Non-pigmented ciliary epithelial cell (primary cell): ENCODE data around the gene HCAR1.
A peak's percentile ranks its signal among the peaks of the same experiment; 100 is the strongest.
"Not testable (repeated sequence)": the region's sequence is repeated elsewhere in the genome, so short reads cannot be mapped to it uniquely, and the experiment has no call there.

Experiments
- DNase-seq: peaks from one replicate; pipeline ENCODE4 v3.0.0-alpha.2; 2010; ENCODE audit warnings: low read depth

HCAR1 gene

DNA sequence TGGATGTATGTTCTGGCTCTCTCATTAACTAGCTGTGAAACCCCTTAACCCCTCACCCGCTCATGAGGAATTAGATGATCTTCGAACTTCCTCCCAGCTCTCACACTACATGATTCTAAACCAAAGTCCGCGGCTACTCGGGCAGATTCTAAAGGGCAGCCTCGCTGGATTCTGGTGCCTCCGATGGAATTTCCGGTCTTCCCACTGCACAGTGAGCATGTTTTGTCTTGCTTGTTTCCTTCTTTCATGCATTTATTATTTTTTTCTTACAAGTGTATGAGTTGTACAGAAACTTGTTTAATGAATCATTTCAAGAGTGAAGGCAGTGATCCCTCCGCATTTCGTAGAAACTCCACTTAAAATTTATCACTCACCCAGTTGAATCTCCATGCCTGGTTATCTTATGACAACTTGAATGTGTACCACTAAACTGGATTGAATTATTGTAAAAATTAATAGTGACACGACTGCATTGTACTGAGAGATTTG is 9.5 kb downstream of the HCAR1 start:
- peak; percentile 26 for DNase-seq

DNA sequence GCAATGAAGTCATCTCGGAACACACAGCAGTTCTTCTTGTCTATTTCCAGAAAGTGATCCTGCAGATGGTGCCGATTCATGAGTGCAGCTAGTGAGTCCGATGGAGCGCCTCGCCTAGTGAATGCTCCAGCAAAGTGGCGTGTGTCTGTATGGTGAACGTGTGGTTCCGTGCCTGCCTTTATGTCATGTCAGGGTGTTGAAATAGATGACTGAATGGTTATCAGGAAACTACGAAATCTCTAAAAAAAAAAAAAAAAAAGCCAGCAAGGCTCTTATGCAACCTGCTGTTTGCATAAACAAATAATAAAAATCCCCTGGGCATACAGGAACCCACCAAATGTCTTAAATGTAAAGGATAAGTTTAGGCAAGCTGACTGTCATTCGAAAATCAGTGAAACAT is 14.0 kb downstream of the HCAR1 start, which contains the start of gene HCAR3:
Gene HCAR3, minus strand, starts transcription at position 154 of the 400 bp plus-strand sequence. Its CDS starts 74 bp downstream, at position 80.
- DNase-seq = not testable (repeated sequence)

DNA sequence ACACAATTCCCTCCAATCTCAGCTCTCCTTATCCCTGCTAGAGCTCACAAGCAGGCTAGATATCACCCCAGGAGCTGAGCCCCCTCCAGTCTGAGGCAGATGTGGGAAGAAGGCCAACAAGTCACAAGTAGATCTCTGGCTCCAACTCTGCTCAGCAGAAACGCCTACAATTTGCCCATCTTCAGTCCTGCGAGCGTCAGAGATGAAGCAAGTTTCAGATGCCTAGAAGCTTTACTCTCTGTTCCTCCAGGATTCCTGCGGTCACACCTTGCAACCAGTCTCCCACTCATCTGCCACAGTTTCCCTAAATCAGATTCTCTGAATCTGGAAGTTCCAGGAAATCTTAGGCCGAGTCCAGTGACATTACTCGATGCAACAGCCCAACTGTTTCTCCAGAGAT is 15.4 kb downstream of the HCAR1 start:
- DNase-seq = not testable (repeated sequence)

DNA sequence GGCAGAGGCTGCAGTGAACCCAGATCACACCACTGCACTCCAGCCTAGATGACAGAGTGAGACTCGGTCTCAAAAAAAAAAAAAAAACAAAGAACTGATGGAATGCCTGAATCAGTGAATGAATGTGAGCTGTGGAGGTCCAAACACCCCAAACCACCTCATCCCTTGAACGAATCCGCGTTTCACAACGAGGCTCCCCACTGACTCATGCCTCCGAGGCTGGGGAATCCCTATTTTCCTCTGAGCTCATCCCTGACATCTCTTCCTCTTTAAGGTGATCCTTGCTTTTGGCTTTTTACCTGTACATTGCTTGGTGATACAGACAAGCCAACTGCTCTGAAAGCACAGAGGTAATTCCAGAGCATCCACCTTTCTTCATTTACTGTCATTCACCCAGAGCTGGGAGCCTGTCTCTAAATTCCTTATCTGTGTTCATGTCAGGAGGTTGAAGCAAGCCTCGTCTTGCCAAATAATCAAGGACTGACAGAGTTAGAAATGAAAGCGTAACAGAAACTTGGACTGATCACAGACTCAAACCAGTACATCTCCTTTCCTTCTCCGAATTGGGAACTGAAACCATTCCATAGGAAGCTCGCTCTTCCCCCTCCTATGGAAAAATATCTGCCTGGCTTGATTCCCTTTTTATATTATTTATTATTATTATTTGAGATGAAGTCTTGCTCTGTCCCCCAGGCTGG is 17.0 kb downstream of the HCAR1 start:
- not testable (repeated sequence) for DNase-seq

DNA sequence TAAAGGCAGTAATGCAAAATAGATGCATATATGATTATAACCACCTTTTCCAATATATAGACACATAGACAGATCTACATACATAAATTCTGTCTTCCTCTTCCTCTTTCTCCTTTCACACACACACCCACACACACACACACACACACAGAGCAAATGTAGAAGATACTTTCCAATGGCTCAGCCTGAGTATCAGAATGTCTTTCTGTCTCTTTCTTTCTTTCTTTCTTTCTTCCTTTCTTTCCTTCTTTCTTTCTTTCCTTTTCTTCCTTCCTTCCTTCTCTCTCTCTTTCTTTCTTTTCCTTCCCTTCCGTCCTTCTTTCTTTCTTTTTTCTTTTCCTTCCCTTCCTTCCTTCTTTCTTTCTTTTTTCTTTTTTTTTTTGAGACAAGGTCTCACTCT is 19.4 kb downstream of the HCAR1 start:
- DNase-seq = not testable (repeated sequence)

DNA sequence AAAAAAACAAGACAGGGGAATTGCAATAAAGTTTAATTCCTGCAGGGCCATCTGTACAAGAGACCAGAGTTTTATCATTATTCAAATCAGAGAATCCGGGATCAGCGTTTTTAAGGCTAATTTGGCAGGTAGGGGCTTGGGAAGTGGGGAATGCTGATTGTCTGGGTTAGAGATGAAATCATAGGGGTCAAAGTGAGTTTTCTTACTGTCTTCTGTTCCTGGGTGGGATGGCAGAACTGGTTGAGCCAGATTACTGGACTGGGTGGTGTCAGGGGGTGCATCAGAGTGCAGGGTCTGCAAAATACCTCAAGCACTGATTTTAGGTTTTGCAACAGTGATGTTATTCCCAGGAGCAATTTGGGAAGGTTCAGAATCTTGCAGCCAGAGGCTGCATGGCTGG is 20.3 kb downstream of the HCAR1 start:
- not testable (repeated sequence) for DNase-seq

DNA sequence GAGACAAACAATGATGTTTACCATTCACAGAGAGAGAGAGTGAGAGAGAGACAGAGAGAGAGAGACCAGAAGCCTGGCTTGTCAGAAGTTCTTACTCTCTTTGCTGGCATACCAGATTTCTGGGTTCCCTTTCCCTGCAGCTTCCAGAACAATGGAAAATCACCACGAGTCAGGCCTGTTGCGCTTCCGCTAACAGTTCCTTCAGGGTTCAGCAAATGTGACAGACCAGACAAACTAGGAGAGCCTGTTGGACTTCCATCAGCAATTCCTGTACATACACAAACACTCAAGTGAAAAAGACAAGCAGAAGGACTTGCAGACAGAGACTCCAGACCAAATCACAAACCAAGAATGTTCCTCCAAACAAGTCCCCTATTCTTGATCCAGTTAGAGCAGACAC is 21.4 kb downstream of the HCAR1 start:
- DNase-seq = not testable (repeated sequence)

DNA sequence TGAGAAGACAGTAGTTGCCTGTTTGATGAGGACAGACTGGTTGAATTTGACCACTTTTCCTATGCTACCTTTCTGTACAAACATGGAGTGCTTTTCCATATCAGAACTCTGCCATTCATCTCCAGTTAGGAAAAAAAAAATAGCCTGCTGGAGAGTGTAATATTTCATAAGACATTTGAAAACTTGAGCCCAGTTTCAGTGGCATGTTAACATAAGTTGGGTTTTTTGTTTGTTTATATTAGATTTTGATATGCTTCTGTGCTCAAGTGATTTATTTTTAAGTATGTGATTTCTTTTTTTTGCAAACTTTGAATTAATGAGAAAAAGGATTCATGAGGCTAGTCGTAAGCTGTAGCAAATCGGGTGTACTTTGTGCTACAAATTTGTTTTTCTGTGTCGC is 26.8 kb downstream of the HCAR1 start:
- DNase-seq = not testable (repeated sequence)

DNA sequence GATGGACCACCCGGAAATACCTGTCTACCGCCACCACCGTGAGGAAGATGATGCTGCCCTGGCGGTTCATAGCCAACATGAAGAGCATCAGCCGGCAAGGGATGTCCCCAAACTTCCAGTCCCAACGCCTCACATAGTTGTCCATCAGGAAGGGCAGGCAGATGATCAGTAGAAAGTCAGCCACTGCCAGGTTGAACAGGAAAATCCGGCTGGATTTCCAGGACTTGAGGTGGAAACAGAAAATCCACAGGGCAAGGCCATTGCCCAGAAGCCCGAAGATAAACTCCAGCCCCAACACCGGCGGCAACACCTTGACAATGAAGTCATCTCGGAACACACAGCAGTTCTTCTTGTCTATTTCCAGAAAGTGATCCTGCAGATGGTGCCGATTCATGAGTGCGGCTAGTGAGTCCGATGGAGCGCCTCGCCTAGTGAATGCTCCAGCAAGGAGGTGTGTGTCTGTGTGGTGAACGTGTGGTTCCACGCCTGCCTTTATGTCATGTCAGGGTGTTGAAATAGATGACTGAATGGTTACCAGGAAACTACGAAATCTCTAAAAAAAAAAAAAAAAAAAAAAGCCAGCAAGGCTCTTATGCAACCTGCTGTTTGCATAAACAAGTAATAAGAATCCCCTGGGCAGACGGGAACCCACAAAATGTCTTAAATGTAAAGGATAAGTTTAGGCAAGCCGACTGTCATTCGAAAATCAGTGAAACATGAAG is 27.6 kb downstream of the HCAR1 start, which contains the start of gene HCAR2:
Gene HCAR2, minus strand, starts transcription at position 468 of the 722 bp plus-strand sequence. Its CDS starts 74 bp downstream, at position 394.
- DNase-seq = not testable (repeated sequence)

DNA sequence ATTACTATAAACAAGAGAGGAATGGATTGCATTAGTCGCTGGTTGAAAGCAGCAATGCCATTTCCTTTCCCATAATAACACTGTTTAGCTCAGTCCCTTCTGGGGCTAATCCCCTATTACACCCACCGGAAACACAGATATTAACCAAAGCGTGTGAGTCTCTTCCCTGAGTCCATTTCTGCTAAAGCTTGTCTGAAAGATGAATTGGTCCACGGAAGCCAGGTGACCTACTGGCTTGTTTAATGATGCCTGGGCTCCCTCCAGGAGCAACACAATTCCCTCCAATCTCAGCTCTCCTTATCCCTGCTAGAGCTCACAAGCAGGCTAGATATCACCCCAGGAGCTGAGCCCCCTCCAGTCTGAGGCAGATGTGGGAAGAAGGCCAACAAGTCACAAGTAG is 29.2 kb downstream of the HCAR1 start:
- not testable (repeated sequence) for DNase-seq

DNA sequence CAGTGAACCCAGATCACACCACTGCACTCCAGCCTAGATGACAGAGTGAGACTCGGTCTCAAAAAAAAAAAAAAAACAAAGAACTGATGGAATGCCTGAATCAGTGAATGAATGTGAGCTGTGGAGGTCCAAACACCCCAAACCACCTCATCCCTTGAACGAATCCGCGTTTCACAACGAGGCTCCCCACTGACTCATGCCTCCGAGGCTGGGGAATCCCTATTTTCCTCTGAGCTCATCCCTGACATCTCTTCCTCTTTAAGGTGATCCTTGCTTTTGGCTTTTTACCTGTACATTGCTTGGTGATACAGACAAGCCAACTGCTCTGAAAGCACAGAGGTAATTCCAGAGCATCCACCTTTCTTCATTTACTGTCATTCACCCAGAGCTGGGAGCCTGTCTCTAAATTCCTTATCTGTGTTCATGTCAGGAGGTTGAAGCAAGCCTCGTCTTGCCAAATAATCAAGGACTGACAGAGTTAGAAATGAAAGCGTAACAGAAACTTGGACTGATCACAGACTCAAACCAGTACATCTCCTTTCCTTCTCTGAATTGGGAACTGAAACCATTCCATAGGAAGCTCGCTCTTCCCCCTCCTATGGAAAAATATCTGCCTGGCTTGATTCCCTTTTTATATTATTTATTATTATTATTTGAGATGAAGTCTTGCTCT is 30.5 kb downstream of the HCAR1 start:
- not testable (repeated sequence) for DNase-seq

DNA sequence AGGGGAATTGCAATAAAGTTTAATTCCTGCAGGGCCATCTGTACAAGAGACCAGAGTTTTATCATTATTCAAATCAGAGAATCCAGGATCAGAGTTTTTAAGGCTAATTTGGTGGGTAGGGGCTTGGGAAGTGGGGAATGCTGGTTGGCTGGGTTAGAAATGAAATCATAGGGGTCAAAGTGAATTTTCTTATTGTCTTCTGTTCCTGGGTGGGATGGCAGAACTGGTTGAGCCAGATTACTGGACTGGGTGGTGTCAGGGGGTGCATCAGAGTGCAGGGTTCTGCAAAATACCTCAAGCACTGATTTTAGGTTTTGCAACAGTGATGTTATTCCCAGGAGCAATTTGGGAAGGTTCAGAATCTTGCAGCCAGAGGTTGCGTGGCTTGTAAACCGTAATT is 33.7 kb downstream of the HCAR1 start:
- DNase-seq = not testable (repeated sequence)

DNA sequence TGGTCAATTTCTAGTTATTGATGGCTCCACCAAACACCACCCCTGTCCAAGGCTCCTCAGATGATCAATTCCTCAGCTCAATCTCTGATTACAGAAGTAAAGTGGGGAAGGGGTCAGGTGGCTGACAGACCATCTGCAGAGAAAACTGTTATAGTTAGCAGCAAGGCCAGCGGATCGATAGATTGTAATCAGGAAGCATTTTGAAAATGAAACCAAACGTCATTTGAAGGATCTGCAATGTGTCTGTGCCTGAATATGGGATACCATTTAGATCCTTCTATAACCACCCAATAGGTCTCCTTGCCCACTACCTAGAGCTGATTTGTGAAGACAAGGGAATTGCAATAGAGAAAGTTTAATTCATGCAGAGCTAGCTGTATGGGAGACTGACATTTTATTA is 39.1 kb downstream of the HCAR1 start:
- no peak for DNase-seq

DNA sequence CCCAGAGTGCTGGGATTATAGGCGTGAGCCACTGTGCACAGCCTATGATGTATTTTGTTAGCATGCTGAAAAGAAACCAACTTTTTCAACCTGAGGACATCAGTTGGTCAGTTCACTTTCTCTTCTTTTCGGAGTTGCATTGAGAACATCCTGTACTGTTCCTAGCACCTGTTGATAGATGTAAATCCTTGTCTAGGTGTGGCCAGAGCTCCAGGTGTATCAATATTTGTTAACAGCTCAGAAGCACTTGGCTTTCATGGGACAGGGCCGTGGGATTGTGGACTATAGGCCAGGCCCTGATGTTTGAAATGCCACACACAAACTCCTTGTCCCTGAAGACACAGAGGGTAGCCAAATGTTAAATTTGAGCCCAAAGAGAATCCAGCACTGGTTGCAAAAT is 42.4 kb downstream of the HCAR1 start:
- DNase-seq = no peak

DNA sequence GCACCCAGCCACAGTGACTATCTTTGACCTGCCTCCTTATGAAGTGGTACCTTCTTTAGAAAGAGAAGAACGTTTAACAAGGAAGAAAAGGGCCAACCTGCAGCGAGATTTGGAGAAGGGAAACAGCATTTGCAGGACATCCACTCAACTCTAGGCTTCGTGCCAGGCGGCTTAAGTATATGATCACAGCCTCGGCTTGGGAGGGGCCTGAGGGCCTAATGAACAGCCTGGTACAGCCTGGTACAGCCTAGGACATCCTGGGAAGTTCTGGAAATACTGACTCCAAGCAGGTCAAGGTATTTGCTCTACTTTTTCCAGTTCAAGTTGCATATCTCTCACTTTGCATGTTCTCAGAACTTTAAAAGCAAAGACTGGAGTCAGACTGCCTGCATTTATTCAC is 43.6 kb downstream of the HCAR1 start:
- DNase-seq = no peak

DNA sequence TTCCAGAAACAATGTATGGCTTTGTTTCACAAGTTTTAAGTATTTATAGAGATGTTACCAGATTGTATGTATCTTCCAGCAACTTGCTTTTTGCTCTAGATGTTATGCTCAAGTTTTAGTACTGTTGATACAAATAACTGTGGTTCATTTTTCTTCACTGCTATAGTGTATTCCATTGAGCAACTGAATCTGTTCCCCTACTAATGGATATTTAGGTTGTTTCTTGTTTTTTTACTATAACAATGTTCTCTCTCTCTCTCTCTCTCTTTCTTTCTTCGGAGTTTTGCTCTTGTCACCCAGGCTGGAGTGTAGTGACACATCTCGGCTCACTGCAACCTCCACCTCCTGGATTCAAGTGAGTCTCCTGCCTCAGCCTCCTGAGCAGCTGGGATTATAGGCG is 44.1 kb downstream of the HCAR1 start:
- no peak for DNase-seq

DNA sequence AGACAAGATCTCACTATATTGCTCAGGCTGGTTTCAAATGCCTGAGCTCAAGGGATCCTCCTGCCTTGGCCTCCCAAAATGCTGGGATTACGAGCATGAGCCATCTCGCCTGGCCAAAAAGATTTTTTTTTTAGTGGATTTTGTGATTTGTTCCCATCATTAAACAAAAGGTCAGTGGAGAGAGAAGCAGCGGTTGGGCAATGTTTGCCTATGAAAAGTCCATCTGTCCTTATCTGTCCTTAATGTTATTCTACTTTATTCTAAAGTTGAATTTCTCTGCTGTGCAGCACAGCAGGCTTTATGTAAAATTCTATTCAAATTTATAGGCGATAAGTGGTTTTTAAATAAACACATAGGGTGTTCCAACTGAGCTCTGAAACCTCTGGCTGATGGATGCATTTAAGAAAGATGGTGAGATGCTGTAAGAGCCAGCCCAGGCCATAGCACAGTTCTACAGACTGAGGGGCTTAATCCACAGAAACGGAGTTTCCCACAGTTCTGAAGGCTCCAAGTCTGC is 46.3 kb downstream of the HCAR1 start:
- no peak for DNase-seq

DNA sequence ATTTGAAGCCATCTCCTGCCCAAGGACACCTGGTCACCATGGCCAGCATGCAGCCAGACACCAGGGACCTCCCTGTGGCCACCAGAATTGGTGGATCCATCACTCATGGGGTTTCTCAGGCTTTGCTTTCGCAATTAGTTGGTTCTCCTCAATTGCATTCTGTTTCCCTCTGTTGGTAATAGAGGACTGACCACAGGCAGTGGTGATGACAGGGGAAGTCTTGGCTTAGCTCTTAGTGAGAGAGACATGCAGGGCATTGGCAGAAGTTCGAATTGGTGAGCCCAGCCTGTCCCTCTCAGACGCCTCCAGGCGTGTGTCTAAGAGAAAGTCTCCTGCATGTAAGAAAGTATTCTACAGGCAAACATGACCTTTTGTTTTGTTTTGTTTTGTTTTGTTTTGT is 48.8 kb downstream of the HCAR1 start:
- DNase-seq = no peak

DNA sequence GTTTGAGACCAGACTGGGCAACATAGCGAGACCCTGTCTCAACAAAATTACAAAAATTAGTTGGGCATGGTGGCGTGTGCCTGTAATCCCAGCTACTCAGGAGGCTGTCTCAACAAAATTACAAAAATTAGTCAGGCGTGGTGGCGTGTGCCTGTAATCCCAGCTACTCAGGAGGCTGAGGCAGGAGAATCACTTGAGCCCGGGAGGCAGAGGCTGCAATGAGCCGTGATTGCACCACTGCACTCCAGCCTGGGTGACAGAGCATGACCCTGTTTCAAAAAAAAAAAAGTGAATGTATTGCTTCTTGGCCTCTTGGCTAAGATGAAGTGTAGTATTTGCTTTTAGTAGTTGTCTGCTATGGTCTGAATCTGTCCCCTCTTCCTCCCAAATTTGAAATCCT is 49.7 kb downstream of the HCAR1 start:
- not testable (repeated sequence) for DNase-seq

DNA sequence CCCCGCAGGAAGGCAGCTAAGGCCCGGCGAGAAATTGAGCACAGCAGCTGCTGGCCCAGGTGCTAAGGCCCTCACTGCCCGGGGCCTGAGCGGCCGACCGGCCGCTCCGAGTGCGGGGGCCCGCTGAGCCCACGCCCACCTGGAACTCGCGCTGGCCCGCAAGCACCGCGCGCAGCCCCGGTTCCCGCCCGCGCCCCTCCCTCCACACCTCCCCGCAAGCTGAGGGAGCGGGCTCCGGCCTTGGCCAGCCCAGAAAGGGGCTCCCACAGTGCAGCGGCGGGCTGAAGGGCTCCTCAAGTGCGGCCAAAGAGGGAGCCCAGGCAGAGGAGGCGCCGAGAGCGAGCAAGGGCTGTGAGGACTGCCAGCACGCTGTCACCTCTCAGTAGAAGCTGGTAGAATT is 53.9 kb downstream of the HCAR1 start:
- not testable (repeated sequence) for DNase-seq
